Activated naive CD8-positive, alpha-beta T cell treated with anti-CD3 and anti-CD28 coated beads, Interleukin-2, amount 10 ng/mL, durations not matched to agents 7 days and 5 days (primary cell): Measurements from ENCODE around the gene HTRA3. TPM values are rescaled to one million over a fixed set of nuclear protein-coding genes. Genes with fewer than 3 reads are reported as not detected.

Experiments used
- ATAC-seq: fragments of 150-1000 bp; cut with Tn5 transposase; one replicate; pipeline ENCODE4 v1.10.0; 2021; ENCODE audit warnings: low read depth, moderate library complexity
- POLR2A ChIA-PET: fragments of 350-600 bp; sonication (Branson Sonifier 250); formaldehyde crosslinking; loops from one replicate; lab custom pipeline; 2021; ENCODE audit warnings: antibody characterized with exemption; lab: Charles Lee
- DNase-seq: peaks from one replicate; pipeline ENCODE4 v3.0.0; 2021
- H3K27ac Mint-ChIP-seq: one replicate; pipeline ENCODE4 v1.8.0; 2022; ENCODE audit warnings: mild to moderate bottlenecking, mixed read lengths
- H3K27me3 Mint-ChIP-seq: one replicate; pipeline ENCODE4 v1.8.0; 2022; ENCODE audit warnings: mild to moderate bottlenecking, moderate library complexity, mixed read lengths
- H3K36me3 Mint-ChIP-seq: one replicate; pipeline ENCODE4 v1.8.0; 2021; ENCODE audit warnings: mild to moderate bottlenecking, mixed read lengths
- H3K4me1 Mint-ChIP-seq: one replicate; pipeline ENCODE4 v1.8.0; 2021; ENCODE audit warnings: mixed read lengths
- H3K4me3 Mint-ChIP-seq: one replicate; pipeline ENCODE4 v1.8.0; 2022; ENCODE audit warnings: mild to moderate bottlenecking, moderate library complexity, mixed read lengths
- H3K9me3 Mint-ChIP-seq: one replicate; pipeline ENCODE4 v1.8.0; 2021; ENCODE audit warnings: mixed read lengths
- total RNA-seq, 2 experiments: library from RNA; stranded (reverse); gene quantifications; one replicate each; pipeline ENCODE4 v1.2.3, GENCODE V29; 2021

The HTRA3 gene
- total RNA-seq, 2 experiments from 2014 or later = not detected

DNA sequence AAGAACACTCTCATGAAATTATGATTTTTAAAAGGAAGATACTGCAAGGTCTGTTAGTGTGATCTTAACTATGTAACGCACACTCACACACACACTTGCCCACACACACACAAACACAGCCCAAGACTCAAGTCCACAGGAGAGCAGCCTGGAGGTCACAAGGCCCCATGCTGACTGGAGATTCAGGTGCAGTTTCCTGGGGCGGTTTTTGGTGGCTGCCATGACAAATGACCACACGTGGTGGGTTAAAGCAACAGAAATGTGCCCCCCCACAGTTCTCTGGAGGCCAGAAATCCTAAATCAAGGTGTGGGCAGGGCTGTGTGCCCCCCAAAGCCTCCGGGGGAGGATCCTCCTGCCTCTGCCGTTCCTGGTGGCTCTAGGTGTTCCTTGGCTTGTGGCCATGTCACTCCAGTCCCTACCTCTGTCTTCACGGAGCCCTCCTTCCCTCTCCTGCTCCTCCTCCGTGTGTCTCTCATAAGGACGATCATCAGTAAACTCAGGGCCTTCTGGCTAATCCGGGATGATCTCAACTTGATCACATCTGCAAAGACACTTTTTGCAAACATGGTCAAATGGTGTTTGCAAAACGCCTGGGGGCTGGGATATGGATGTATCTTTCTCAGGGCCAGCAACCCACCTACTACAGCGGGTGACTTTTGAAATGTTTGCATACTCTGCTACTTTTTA lies 9.7 kb upstream of the HTRA3 start:
- no peak for DNase-seq
- POLR2A ChIA-PET = no interaction called here
- H3K4me1 Mint-ChIP-seq = no peaks in the 10 kb centered on the region
- ATAC-seq = no peak
- no peaks in the 10 kb centered on the region for H3K36me3 Mint-ChIP-seq
- no peak overlapping the region for H3K4me3 Mint-ChIP-seq
- no peak overlapping the region for H3K27ac Mint-ChIP-seq
- H3K27me3 Mint-ChIP-seq = peaks cover 4% of the 10 kb centered on the region
- no peaks in the 10 kb centered on the region for H3K9me3 Mint-ChIP-seq

DNA sequence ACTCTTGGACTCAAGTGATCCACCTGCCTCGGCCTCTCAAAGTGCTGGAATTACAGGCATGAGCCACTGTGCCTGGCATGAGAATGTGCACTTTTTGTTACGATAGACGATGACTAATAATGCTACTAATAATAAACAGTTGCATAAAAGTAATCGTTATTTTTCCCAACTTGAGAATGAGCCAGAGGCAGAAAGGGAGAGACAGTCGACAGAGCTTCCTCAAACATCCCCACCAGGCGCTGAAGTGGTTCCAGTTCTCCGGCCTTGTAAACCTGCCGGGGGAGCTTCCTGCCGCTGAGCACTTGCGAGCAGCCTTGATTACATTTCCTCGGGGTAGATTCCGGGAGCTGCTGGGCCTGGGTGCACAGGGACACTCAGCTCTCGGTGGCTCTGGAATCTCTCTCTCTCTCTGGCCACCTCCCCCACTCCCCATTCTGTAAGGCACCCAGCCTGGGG lies 8.9 kb upstream of the HTRA3 start:
- ATAC-seq = no peak
- no peak overlapping the region for H3K27ac Mint-ChIP-seq
- H3K27me3 Mint-ChIP-seq = peaks cover 4% of the 10 kb centered on the region
- POLR2A ChIA-PET = no interaction called here
- H3K36me3 Mint-ChIP-seq = no peaks in the 10 kb centered on the region
- H3K9me3 Mint-ChIP-seq = no peaks in the 10 kb centered on the region
- no peak overlapping the region for H3K4me3 Mint-ChIP-seq
- no peaks in the 10 kb centered on the region for H3K4me1 Mint-ChIP-seq
- DNase-seq = no peak

DNA sequence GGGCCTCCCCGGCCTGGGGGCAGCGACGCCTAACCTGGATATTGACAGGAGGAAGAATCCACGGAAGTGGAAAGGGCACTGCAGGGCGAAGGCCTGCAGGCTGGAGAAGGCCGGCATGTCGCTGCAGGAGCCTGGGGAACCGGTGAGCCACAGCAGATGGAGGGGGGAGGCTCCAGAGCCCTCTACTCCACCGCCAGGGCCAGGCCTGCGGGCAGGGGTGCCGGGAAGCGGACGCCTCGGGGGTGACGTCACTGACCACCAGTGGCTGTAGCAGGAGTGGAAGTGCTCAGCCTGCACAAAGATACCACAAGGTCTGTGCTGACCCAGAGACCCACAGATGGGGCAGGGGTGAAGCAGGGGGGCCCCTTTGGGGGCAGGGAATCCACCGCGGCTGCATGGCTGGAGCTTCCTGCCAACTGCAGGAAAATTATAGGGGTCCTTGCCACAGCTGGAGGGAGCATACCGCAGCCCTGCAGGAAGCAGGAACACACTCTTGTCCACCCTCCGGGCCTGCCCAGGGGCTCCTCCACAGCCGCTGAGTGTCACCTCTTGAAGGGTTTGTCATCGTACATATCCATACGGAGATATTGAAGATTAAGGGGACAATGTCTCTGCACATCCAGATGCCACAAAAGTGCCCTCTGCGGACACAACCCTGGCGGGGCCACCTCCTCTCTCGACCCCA lies 7.6 kb upstream of the HTRA3 start:
- H3K36me3 Mint-ChIP-seq = no peaks in the 10 kb centered on the region
- POLR2A ChIA-PET = no interaction called here
- no peaks in the 10 kb centered on the region for H3K4me1 Mint-ChIP-seq
- no peaks in the 10 kb centered on the region for H3K9me3 Mint-ChIP-seq
- H3K4me3 Mint-ChIP-seq = no peak overlapping the region
- ATAC-seq (no peak), DNase-seq (no peak)
- peaks cover 4% of the 10 kb centered on the region for H3K27me3 Mint-ChIP-seq
- H3K27ac Mint-ChIP-seq = no peak overlapping the region

DNA sequence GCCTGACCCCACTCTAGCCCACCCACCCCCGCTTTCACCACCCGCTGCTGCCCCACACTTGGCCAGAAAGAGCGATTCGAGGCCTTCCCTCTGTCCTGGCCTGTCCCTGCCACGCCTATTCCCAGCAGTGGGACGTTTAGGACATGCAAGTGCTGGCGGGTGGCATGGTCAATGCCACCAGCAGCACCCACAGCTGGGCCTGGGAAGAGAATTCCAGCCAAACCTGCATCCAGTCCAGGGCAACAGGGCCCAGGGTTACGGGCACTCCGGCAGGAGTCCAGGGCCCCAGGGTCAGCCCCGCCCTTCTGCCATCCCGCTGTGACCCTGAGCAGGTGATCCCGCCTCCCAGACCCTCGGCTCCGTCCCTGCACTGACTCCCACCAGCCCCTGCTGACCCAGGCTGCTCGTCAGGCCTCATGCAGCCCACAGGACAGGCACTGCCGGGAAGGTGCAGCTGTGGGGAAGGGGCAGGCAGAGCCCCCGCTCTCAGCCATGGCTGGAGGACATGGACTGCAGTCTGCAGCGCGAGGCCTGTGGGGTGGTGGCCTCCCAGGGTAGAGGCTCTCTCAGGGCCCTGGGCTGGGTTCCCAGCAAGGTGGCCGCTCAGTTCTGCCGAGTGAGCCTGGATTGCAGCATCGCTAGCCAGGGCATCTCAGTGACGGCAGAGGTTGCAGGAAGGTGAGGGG lies 6.8 kb upstream of the HTRA3 start:
- Mint-ChIP-seq H3K4me3 (no peak overlapping the region), H3K36me3 (no peaks in the 10 kb centered on the region), H3K27ac (no peak overlapping the region), H3K4me1 (no peaks in the 10 kb centered on the region), H3K9me3 (no peaks in the 10 kb centered on the region), H3K27me3 (peaks cover 4% of the 10 kb centered on the region)
- ATAC-seq = no peak
- no peak for DNase-seq
- POLR2A ChIA-PET = no interaction called here

DNA sequence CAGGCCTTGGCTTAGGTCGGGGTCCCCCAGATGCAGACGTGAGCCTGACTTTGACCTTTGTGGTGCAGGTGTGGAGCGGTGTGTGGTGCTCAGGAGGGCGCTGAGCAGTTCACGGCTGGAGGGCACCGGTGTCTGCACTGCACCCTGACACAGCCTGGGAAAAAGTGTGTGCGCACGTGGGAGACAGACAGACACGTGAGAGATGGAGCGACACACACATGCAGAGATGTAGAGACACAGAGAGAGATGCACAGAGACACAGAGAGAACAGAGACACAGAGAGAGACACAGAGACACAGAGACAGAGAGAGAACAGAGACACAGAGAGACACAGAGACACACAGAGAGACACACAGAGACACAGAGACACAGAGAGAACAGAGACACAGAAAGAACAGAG lies 6.2 kb upstream of the HTRA3 start:
- Mint-ChIP-seq H3K9me3 (no peaks in the 10 kb centered on the region), H3K27ac (no peak overlapping the region)

DNA sequence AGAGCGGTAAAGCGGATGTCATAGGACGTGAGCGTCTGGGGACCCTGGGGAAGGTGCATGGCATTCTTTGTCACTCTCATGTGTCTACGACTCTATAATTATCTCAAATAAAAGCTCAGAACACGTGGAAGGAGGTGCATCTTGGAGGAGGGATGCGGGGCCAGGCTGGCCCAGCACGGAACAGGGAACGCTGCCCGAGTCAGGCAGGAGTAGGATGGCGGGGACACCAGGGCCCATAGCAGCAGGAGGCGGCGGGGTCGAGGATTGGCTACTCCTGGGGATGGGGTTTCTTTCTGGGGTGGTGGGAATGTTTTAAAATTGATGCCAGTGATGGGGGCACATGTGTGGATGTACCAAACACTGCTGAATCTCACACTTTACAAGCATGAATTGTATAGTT lies 5.4 kb upstream of the HTRA3 start:
- POLR2A ChIA-PET = no interaction called here

More for the DNA sequence above, 6.2 kb upstream of the HTRA3 start:
- POLR2A ChIA-PET = no interaction called here
- Mint-ChIP-seq H3K4me1 (no peaks in the 10 kb centered on the region), H3K36me3 (no peaks in the 10 kb centered on the region), H3K27me3 (peaks cover 5% of the 10 kb centered on the region), H3K4me3 (no peak overlapping the region)
- DNase-seq = no peak
- ATAC-seq = no peak

DNA sequence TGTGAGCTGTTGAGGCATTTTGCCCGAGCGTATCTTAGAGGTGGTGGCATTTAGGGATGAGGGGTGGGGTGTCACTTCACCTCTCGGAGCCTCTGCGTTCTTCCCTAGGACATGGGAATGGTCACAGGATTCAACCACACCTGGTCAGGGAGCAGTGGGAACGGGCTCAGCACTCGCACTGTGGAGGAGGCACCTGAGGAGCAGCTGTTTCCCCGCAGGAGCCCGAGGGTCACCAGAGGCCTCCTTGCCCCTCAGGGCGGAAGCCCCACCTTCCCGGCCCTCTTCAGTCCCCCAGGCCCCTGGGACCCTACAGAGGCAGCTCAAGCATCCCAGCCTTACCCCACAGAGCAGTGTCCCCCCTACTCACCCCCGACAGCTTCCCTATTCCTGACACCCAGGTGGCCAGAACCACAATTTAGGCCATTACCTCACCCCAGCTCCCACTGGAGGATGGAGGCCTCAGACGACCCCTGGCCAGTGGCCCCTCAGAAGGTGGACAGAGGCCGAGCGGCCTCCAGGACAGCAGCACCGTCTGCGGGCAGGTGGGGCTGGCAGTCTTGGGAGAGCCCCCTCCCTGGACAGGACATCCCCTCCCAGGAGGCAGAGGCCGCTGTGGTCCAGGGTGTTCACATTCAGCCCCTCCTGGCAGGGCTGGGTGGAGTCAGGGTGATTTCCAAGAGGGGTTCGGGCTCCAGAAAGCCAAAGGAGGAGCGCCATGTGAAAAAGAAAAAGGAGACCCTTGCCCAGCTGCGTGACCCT lies 4.2 kb upstream of the HTRA3 start:
- ATAC-seq (no peak), DNase-seq (no peak)
- H3K4me3 Mint-ChIP-seq = no peak overlapping the region
- POLR2A ChIA-PET = no interaction called here
- H3K36me3 Mint-ChIP-seq = no peaks in the 10 kb centered on the region
- H3K27me3 Mint-ChIP-seq = peaks cover 14% of the 10 kb centered on the region
- no peaks in the 10 kb centered on the region for H3K4me1 Mint-ChIP-seq
- no peaks in the 10 kb centered on the region for H3K9me3 Mint-ChIP-seq
- no peak overlapping the region for H3K27ac Mint-ChIP-seq

More for the DNA sequence above, 5.4 kb upstream of the HTRA3 start:
- Mint-ChIP-seq H3K9me3 (no peaks in the 10 kb centered on the region), H3K27me3 (peaks cover 12% of the 10 kb centered on the region), H3K4me3 (no peak overlapping the region), H3K4me1 (no peaks in the 10 kb centered on the region), H3K36me3 (no peaks in the 10 kb centered on the region), H3K27ac (no peak overlapping the region)
- no peak for DNase-seq
- ATAC-seq = no peak

DNA sequence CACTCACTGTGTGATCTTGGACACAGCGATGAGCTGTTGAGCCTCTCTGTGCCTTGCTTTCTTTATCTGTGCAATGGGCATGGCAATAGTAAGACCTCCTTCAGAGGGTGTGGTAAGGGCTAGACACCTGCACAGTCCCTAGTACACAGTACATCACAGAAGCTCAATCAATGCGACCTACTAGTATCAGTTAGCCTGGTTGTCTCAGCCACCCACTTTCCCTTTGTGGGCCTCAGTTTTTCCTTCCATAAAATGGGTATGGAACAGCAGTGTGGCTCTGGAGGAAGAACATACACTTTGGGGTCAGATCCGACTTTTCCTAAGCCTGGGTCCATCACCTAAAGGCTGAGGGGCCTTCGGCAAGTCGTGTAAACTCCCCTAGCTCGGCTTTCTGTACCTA lies 3.5 kb upstream of the HTRA3 start:
- POLR2A ChIA-PET = no interaction called here
- no peak overlapping the region for H3K4me3 Mint-ChIP-seq
- H3K27me3 Mint-ChIP-seq = peaks cover 22% of the 10 kb centered on the region
- no peaks in the 10 kb centered on the region for H3K9me3 Mint-ChIP-seq
- no peaks in the 10 kb centered on the region for H3K4me1 Mint-ChIP-seq
- DNase-seq (no peak), ATAC-seq (no peak)
- no peak overlapping the region for H3K27ac Mint-ChIP-seq
- H3K36me3 Mint-ChIP-seq = no peaks in the 10 kb centered on the region

DNA sequence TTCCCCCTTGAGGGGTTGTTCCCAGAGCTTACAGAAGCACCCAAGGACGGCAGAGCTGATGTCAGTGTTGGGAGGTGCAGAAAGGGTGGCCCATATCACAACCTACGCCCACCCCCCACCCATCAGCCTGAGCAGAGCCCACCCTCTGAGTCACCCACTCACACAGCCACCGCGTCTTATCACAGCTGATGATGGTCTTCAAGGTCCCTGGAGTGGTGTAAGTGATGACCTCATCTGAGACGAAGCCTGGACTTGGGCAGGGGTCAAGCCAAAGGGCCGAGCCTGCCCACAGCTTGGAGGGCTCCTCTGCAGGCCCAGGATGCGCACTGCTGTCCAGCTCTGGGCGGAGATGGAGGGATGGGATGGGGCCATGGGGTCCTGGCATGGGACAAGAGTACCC lies 3.0 kb upstream of the HTRA3 start:
- no peaks in the 10 kb centered on the region for H3K4me1 Mint-ChIP-seq
- no peak overlapping the region for H3K4me3 Mint-ChIP-seq
- H3K27ac Mint-ChIP-seq = no peak overlapping the region
- POLR2A ChIA-PET = no interaction called here
- no peaks in the 10 kb centered on the region for H3K36me3 Mint-ChIP-seq
- peaks cover 26% of the 10 kb centered on the region for H3K27me3 Mint-ChIP-seq
- H3K9me3 Mint-ChIP-seq = no peaks in the 10 kb centered on the region
- DNase-seq = no peak
- no peak for ATAC-seq

DNA sequence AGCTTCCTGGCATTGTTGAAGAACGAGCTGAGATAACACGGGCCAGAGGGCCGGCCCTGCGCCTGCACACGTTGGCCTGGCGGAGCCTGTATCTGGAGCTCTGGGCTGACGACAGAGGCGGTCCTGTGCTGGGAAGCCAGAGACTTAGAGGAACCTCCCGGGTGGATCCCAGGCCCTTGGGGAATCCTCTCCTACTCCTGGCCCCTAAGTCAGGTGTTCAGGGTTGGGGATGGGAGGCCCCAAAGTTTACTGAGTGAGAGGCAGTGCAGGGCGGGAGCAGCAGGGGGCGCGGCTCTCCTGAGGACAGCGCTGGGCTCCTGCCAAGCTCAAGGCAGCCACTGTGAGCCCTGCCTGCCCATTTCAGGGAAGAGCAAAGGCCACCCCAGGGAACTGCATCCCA lies 2.5 kb upstream of the HTRA3 start:
- Mint-ChIP-seq H3K27ac (no peak overlapping the region), H3K36me3 (no peaks in the 10 kb centered on the region)
- ATAC-seq = peak; percentile 67

DNA sequence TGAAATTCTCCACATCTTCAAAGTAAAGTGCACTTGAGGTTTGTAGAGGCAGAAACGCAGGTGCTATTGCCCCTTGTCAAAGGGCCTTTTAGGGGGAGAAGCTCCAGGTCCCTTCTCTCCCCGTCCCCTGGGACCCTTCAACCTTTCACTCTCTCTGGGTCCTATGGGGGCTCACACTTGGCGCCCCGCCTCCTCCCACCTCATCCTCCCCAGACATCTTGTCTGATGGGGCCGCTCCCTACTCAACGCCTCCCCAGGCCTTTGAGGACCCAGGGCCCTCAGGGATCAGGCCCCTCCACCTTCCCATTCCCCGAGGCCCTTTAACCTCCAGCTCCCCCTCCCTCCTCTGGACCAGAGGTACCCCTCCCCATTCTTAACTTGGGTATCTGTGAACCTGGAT lies 1.3 kb upstream of the HTRA3 start:
- no peaks in the 10 kb centered on the region for H3K4me1 Mint-ChIP-seq
- ATAC-seq (no peak), DNase-seq (no peak)
- no peak overlapping the region for H3K4me3 Mint-ChIP-seq
- no peaks in the 10 kb centered on the region for H3K9me3 Mint-ChIP-seq
- H3K27me3 Mint-ChIP-seq = peaks cover 27% of the 10 kb centered on the region
- POLR2A ChIA-PET = no interaction called here
- H3K36me3 Mint-ChIP-seq = no peaks in the 10 kb centered on the region
- H3K27ac Mint-ChIP-seq = no peak overlapping the region

More for the DNA sequence above, 2.5 kb upstream of the HTRA3 start:
- peak; percentile 47 for DNase-seq
- POLR2A ChIA-PET = no interaction called here
- Mint-ChIP-seq H3K9me3 (no peaks in the 10 kb centered on the region), H3K4me1 (no peaks in the 10 kb centered on the region), H3K27me3 (peaks cover 27% of the 10 kb centered on the region), H3K4me3 (no peak overlapping the region)

DNA sequence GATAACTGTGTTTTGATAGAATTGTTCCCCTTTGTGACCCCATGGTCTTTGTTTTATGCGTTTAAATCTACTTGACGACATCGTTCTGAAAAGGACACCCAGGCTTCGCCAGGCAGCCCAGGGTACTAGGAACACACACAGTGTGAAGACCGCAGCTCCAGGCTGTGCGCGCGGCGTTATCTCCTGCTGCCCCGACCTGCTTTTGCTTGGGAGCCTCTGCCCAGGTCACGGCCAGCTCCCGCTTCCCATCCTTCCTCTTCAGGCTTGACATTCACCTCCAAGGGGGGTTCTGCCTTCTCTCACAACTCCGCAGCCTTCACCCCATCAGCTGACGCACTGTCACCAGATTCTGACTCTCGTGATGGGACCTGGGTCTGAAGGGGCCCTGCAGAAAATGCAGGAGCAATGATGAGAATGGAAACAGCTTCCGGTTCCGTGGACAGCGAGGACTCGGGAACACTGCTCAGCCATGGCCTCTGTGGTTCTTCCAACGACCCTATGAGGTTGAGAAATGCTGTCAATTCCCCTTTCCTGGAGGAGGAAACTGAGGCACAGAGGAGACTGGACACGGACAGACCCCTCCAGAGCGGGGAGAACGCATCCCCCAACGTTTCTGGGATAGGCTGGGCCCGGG lies 536 bp upstream of the HTRA3 start:
- POLR2A ChIA-PET = no interaction called here
- Mint-ChIP-seq H3K27ac (no peak overlapping the region), H3K4me3 (no peak overlapping the region), H3K4me1 (no peaks in the 10 kb centered on the region), H3K36me3 (no peaks in the 10 kb centered on the region), H3K9me3 (no peaks in the 10 kb centered on the region), H3K27me3 (peaks cover 26% of the 10 kb centered on the region)
- DNase-seq (no peak), ATAC-seq (no peak)

DNA sequence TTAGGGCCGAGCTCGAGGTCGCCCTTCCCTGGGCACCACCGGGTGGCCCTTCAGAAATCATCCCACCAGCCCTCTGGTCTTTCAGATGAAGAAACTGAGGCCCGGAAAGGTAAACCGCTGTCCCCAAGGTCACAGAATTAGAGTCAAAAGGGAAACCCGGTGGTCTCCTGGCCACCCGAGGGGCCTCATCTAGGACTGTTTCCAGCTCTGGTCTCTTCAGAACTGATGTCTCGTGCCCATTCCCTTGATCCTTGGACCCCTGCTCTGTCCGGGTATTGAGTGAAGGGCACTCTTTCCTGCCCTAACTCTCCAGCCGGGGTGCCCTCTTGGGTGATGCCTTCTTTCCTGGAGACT lies 841 bp downstream of the HTRA3 start:
- POLR2A ChIA-PET = no interaction called here
- H3K36me3 Mint-ChIP-seq = no peaks in the 10 kb centered on the region
- no peak overlapping the region for H3K27ac Mint-ChIP-seq
- no peak for ATAC-seq
- H3K27me3 Mint-ChIP-seq = peaks cover 26% of the 10 kb centered on the region
- H3K4me3 Mint-ChIP-seq = no peak overlapping the region
- H3K4me1 Mint-ChIP-seq = no peaks in the 10 kb centered on the region
- DNase-seq = no peak
- no peaks in the 10 kb centered on the region for H3K9me3 Mint-ChIP-seq
